DOHH2 (cell line): ENCODE results near the gene CCT5.

Experiments
- H3F3A ChIP-seq: fragments of 200-600 bp; sonication (generic), shearing (Covaris generic); 2 replicates; pipeline ENCODE4 v1.6.0; 2016; ENCODE audit warnings: antibody characterized with exemption, mild to moderate bottlenecking; ENCODE audit not compliant: control insufficient read depth, insufficient read depth
- H3K27ac ChIP-seq: fragments of 200-600 bp; sonication (generic); 2 replicates; pipeline ENCODE4 v1.5.1; 2014; ENCODE audit warnings: low read depth, mild to moderate bottlenecking, low read length, moderate library complexity
- H3K27me3 ChIP-seq: fragments of 200-600 bp; sonication (generic); 2 replicates; pipeline ENCODE4 v1.6.1; 2014; ENCODE audit warnings: mild to moderate bottlenecking, low read length, mixed read lengths; ENCODE audit not compliant: control insufficient read depth
- H3K36me3 ChIP-seq: fragments of 200-600 bp; sonication (generic); 2 replicates; pipeline ENCODE4 v1.6.1; 2014; ENCODE audit warnings: mild to moderate bottlenecking, low read length, moderate library complexity, mixed read lengths; ENCODE audit not compliant: control insufficient read depth
- H3K4me1 ChIP-seq: fragments of 200-600 bp; sonication (generic); 2 replicates; pipeline ENCODE4 v1.6.1; 2014; ENCODE audit warnings: mild to moderate bottlenecking, low read length, mixed read lengths; ENCODE audit not compliant: control insufficient read depth
- H3K4me2 ChIP-seq: fragments of 200-600 bp; sonication (generic); 2 replicates; pipeline ENCODE4 v1.6.0; 2014; ENCODE audit warnings: mild to moderate bottlenecking, low read length, moderate library complexity
- H3K4me3 ChIP-seq: fragments of 200-600 bp; sonication (generic); 2 replicates; pipeline ENCODE4 v1.5.1; 2014; ENCODE audit warnings: mild to moderate bottlenecking, low read length, mixed read lengths
- H3K79me2 ChIP-seq: fragments of 200-600 bp; sonication (generic); 2 replicates; pipeline ENCODE4 v1.6.1; 2014; ENCODE audit warnings: mild to moderate bottlenecking, low read length, mixed read lengths; ENCODE audit not compliant: control insufficient read depth
- H3K9me2 ChIP-seq: fragments of 200-600 bp; sonication (generic); replicated peaks from 2 replicates; pipeline ENCODE4 v1.6.1; 2014; ENCODE audit warnings: mild to moderate bottlenecking, low read length, mixed read lengths; ENCODE audit not compliant: control insufficient read depth
- H3K9me3 ChIP-seq: fragments of 200-600 bp; sonication (generic); 2 replicates; pipeline ENCODE4 v1.6.1; 2014; ENCODE audit warnings: antibody characterized with exemption, low read length, mixed read lengths; ENCODE audit not compliant: control insufficient read depth, insufficient read depth
- H4K20me1 ChIP-seq: fragments of 200-600 bp; sonication (generic); 2 replicates; pipeline ENCODE4 v1.6.0; 2014; ENCODE audit warnings: low read depth, mild to moderate bottlenecking, antibody characterized with exemption, low read length, moderate library complexity; ENCODE audit not compliant: control insufficient read depth, insufficient read depth
- CTCF ChIP-seq: fragments of 200-600 bp; sonication (generic); IDR thresholded peaks from one replicate; pipeline ENCODE4 v1.5.1; 2014; ENCODE audit warnings: antibody characterized with exemption, mild to moderate bottlenecking, low read depth, low read length; ENCODE audit not compliant: poor library complexity, severe bottlenecking
- EZH2phosphoT487 ChIP-seq: fragments of 200-600 bp; sonication (generic); IDR thresholded peaks from 2 replicates; pipeline ENCODE4 v1.6.1; 2017; ENCODE audit warnings: borderline replicate concordance, mild to moderate bottlenecking, antibody characterized with exemption, low read length, moderate library complexity, mixed read lengths

The CCT5 gene

DNA sequence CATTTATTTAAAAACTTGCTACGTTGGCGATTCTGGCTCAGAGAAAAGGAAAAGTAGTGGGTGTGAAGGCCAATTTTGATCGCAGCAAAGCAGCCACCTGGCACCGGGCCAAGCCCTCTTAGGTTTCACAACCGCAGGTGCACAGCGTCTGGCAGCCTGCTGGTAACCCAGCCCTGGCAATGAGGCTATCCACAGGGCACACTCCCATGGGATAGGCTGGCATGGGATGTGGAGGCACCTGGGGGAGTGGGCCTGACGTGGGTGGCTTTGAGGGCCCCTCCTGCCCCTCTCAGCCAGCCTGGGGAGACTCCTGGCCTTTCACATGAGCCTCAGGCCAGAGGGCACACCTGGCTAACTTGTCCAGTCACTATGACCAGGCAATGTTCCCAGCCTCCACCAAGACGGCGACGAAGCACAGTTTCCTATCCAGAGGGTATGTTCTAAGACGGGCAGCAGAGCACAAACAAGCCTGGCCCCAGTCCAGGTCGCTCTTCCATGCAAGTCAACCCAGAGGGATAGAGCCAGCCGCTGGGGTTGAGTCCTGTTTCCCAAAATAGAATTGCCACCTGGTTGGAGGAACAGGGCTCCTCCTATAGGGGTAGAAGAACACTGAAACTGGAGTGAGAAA is 38.6 kb downstream of the CCT5 start:
- Histone ChIP-seq H3F3A (no peaks in the 10 kb centered on the region), H3K27ac (no peak overlapping the region), H3K4me1 (peaks cover 15% of the 10 kb centered on the region), H3K27me3 (peaks cover 8% of the 10 kb centered on the region), H3K9me2 (no peaks in the 10 kb centered on the region), H3K4me2 (peak overlapping the region; percentile 12), H4K20me1 (no peaks in the 10 kb centered on the region), H3K4me3 (no peak overlapping the region), H3K36me3 (no peaks in the 10 kb centered on the region), H3K79me2 (no peaks in the 10 kb centered on the region), H3K9me3 (no peaks in the 10 kb centered on the region)
- TF ChIP-seq CTCF (no peak), EZH2phosphoT487 (no peak)

- H3K4me3 ChIP-seq: no peak overlapping the region
- H3K4me1 ChIP-seq: peaks cover 12% of the 10 kb centered on the region
- peaks cover 15% of the 10 kb centered on the region for H3K27me3 ChIP-seq
- H3K36me3 ChIP-seq: no peaks in the 10 kb centered on the region
- H3K79me2 ChIP-seq: no peaks in the 10 kb centered on the region
- H3K4me2 ChIP-seq: no peak overlapping the region
- H4K20me1 ChIP-seq: no peaks in the 10 kb centered on the region
- no peaks in the 10 kb centered on the region for H3F3A ChIP-seq
- H3K27ac ChIP-seq: no peak overlapping the region
- no peaks in the 10 kb centered on the region for H3K9me3 ChIP-seq
- no peaks in the 10 kb centered on the region for H3K9me2 ChIP-seq
- no peak for TF ChIP-seq CTCF
- TF ChIP-seq EZH2phosphoT487: no peak
Observed at GRCh38 chr5:10289353-10289752, 39.3 kb downstream of the CCT5 start.

DNA sequence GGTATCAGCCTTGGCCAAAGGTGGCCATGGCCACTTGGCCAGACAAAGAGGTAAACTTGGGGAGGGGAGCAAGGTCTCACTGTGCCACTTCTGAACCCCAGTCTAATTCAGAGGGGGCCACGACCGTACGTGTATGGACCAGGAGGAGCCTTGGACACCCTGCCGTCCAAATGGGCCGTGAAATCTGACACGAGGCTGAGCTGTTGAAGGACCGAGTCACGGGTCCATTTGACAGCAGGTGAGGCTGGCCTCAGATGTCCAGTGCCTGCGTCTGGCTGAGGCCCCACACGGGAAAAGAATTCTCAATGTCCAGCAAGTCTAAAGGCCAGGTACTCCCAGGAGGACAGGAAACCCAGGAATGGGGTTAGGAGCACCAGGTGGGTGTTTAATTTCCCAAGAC is 39.9 kb downstream of the CCT5 start:
- no peak for TF ChIP-seq EZH2phosphoT487
- no peak for TF ChIP-seq CTCF
- Histone ChIP-seq H3K36me3 (no peaks in the 10 kb centered on the region), H4K20me1 (no peaks in the 10 kb centered on the region), H3K4me2 (no peak overlapping the region), H3F3A (no peaks in the 10 kb centered on the region), H3K4me3 (no peak overlapping the region), H3K9me2 (no peaks in the 10 kb centered on the region), H3K27ac (no peak overlapping the region), H3K9me3 (no peaks in the 10 kb centered on the region), H3K4me1 (peaks cover 12% of the 10 kb centered on the region), H3K79me2 (no peaks in the 10 kb centered on the region), H3K27me3 (peaks cover 19% of the 10 kb centered on the region)
